Nephron progenitor cell (in vitro differentiated cells): ENCODE results near the gene RGS11.
"Not testable (repeated sequence)": the region's sequence is repeated elsewhere in the genome, so short reads cannot be mapped to it uniquely, and the experiment has no call there.

Experiments
- DNase-seq: peaks from one replicate; pipeline ENCODE4 v3.0.0; 2021
- H3K27ac Mint-ChIP-seq: 2 replicates; pipeline ENCODE4 v1.8.0; 2021; ENCODE audit warnings: mild to moderate bottlenecking, moderate library complexity, mixed read lengths
- H3K27me3 Mint-ChIP-seq: 2 replicates; pipeline ENCODE4 v1.8.0; 2021; ENCODE audit warnings: mild to moderate bottlenecking, low read depth, mixed read lengths; ENCODE audit not compliant: poor library complexity
- H3K36me3 Mint-ChIP-seq: 2 replicates; pipeline ENCODE4 v1.8.0; 2021; ENCODE audit warnings: low read depth, mixed read lengths
- H3K4me1 Mint-ChIP-seq: 2 replicates; pipeline ENCODE4 v1.8.0; 2021; ENCODE audit warnings: mixed read lengths
- H3K4me3 Mint-ChIP-seq: 2 replicates; pipeline ENCODE4 v1.8.0; 2021; ENCODE audit warnings: mild to moderate bottlenecking, moderate library complexity, mixed read lengths
- H3K9me3 Mint-ChIP-seq: 2 replicates; pipeline ENCODE4 v1.8.0; 2021; ENCODE audit warnings: mild to moderate bottlenecking, moderate library complexity, mixed read lengths
- TF ChIP-seq, protein P1 (sequence below): fragments of 200-600 bp; sonication (generic); IDR thresholded peaks from 2 replicates; pipeline ENCODE4 v1.5.0; 2021; ENCODE audit warnings: antibody characterized with exemption

Gene RGS11

GRCh38 chr16:268141-269053 is 7.3 kb downstream of the RGS11 start:
- Mint-ChIP-seq H3K4me3 (no peak overlapping the region), H3K4me1 (no peaks in the 10 kb centered on the region), H3K27ac (no peak overlapping the region), H3K9me3 (no peaks in the 10 kb centered on the region), H3K27me3 (peaks cover 24% of the 10 kb centered on the region), H3K36me3 (peaks cover 2% of the 10 kb centered on the region)
- no peak for DNase-seq
- TF ChIP-seq, protein P1, sequence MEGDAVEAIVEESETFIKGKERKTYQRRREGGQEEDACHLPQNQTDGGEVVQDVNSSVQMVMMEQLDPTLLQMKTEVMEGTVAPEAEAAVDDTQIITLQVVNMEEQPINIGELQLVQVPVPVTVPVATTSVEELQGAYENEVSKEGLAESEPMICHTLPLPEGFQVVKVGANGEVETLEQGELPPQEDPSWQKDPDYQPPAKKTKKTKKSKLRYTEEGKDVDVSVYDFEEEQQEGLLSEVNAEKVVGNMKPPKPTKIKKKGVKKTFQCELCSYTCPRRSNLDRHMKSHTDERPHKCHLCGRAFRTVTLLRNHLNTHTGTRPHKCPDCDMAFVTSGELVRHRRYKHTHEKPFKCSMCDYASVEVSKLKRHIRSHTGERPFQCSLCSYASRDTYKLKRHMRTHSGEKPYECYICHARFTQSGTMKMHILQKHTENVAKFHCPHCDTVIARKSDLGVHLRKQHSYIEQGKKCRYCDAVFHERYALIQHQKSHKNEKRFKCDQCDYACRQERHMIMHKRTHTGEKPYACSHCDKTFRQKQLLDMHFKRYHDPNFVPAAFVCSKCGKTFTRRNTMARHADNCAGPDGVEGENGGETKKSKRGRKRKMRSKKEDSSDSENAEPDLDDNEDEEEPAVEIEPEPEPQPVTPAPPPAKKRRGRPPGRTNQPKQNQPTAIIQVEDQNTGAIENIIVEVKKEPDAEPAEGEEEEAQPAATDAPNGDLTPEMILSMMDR, result no peak

DNA sequence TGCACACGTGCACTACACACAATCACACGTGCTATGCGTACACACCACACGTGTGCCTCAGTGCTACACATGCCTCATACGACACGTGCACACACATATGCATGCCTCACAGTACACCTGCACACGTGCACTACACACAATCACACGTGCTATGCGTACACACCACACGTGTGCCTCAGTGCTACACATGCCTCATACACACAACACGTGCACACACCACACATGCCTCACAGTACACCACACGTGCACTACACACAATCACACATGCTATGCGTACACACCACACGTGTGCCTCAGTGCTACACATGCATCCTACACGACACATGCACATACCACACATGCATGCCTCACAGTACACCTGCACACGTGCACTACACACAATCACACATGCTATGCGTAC is 8.2 kb downstream of the RGS11 start:
- not testable (repeated sequence) for H3K36me3 Mint-ChIP-seq, H3K9me3 Mint-ChIP-seq, DNase-seq, H3K4me1 Mint-ChIP-seq, H3K4me3 Mint-ChIP-seq
- peak overlapping the region; percentile 70 for H3K27ac Mint-ChIP-seq
- peaks cover 16% of the 10 kb centered on the region for H3K27me3 Mint-ChIP-seq

DNA sequence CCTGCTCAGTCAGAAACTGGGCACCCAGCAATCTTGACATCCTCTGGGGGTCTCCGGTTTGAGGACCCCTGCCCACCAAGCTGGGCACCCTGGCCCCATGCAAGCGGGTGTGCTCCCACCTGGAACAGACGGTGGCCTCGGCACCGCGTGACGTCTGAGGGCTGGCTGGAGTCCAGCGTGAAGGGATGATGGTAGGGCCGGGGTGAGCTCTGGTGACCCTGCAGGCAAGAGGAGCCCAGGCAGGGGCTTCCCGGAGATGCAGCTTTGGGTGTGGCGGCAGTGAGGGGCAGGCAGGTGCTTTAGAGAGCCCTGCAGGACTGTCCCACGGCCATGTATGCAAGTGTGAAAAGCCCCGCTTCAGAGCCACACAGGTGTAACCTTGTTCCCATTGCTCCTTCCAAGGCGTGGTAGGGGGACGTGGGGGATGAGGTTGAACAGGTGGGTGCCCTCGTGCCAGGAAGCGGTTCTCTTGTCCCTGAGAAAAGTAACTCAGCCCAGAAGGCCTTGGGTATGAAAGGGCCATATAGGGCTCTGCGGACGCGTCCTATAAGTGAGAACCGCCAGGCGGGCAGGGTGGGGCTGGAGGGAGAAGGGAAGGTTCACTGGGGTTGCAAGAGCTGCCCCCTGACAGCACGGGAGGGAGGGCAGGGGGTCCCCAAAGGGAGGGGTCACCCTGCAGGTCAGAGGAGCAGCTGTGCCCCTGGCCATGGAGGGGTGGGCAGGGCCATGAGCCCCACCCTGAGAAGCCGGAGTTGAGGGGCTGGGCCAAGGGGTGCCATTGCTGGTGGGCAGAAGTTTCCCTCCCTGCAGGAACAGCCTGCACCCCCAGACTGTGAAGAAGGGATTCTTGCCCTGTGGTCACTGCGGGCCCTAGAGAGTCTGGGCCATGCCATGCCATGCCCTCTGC is 9.2 kb downstream of the RGS11 start:
- H3K4me3 Mint-ChIP-seq, result no peak overlapping the region
- no peak overlapping the region for H3K27ac Mint-ChIP-seq
- H3K4me1 Mint-ChIP-seq, result no peaks in the 10 kb centered on the region
- peaks cover 11% of the 10 kb centered on the region for H3K36me3 Mint-ChIP-seq
- H3K9me3 Mint-ChIP-seq, result no peaks in the 10 kb centered on the region
- no peak for DNase-seq
- peaks cover 9% of the 10 kb centered on the region for H3K27me3 Mint-ChIP-seq
- TF ChIP-seq, protein P1, result no peak

DNA sequence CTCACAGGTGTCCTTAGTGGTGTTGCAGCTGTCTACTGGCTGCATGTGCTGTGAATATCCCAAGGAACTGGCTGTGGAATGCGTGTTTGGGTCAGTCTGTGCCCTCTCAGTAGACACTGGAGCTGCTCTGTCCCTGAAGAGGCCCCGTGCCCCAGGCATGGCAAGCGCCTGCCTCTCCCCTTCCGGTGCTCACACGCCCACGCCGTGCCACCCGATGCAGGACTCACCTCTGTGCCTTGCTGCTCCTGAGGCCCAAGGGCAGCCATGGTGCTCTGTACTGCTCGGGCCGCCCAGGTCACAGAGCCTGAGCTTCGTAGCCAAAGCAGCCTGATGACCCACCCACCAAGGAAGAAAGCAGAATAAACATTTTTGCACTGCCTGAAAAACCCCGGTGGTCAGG is 10.0 kb downstream of the RGS11 start:
- DNase-seq, result no peak
- Mint-ChIP-seq H3K9me3 (no peaks in the 10 kb centered on the region), H3K27ac (peak overlapping the region; percentile 89), H3K36me3 (peaks cover 13% of the 10 kb centered on the region), H3K27me3 (peaks cover 6% of the 10 kb centered on the region), H3K4me3 (no peak overlapping the region), H3K4me1 (no peaks in the 10 kb centered on the region)
- TF ChIP-seq, protein P1, result no peak

GRCh38 chr16:265002-265529 is 10.7 kb downstream of the RGS11 start:
- no peak overlapping the region for H3K4me3 Mint-ChIP-seq
- peak overlapping the region; percentile 89 for H3K27ac Mint-ChIP-seq
- peaks cover 17% of the 10 kb centered on the region for H3K36me3 Mint-ChIP-seq
- TF ChIP-seq, protein P1, result no peak
- no peaks in the 10 kb centered on the region for H3K9me3 Mint-ChIP-seq
- no peaks in the 10 kb centered on the region for H3K4me1 Mint-ChIP-seq
- peaks cover 6% of the 10 kb centered on the region for H3K27me3 Mint-ChIP-seq
- no peak for DNase-seq

- H3K27me3 Mint-ChIP-seq, result peaks cover under 1% of the 10 kb centered on the region
- no peak overlapping the region for H3K4me3 Mint-ChIP-seq
- no peaks in the 10 kb centered on the region for H3K9me3 Mint-ChIP-seq
- TF ChIP-seq, protein P1, result no peak
- peaks cover 17% of the 10 kb centered on the region for H3K36me3 Mint-ChIP-seq
- no peaks in the 10 kb centered on the region for H3K4me1 Mint-ChIP-seq
- H3K27ac Mint-ChIP-seq, result no peak overlapping the region
- no peak for DNase-seq
Measured at GRCh38 chr16:264440-264951, 11.2 kb downstream of the RGS11 start.
